G401.6 (cell line): ENCODE measurements around the gene MTHFR.

Experiments
- FAIRE-seq: peaks from 2 replicates; lab custom pipeline; 2012; peaks lifted over from hg19 to GRCh38; lab: Jason Lieb, UNC

The MTHFR gene

DNA sequence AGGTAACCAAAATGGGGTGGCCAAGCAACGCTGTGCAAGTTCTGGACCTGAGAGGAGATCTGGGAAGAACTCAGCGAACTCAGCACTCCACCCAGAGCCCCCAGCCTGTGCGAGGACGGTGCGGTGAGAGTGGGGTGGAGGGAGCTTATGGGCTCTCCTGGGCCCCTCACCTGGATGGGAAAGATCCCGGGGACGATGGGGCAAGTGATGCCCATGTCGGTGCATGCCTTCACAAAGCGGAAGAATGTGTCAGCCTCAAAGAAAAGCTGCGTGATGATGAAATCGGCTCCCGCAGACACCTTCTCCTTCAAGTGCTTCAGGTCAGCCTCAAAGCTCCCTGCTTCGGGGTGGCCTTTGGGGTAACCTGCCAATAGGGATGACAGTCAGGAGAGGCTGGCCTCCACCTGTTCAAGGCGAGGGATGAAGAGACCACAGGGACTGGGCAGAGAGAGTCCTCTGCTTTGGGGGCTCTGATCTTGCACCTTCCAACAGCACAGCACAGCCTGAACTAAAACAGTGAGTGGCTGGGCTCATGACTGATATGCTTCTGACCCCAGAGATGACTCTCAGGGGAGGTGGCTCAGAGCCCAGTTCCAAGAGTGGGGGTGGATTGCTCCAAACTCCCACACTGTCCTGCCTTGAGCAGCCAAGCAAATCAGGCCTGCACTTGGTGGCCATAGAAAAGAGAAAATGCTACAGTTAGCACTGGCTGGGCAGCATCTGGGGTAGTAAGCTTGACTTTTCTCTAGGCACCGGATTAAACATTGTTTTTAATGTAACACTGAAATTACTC is 9.5 kb downstream of the MTHFR start:
- FAIRE-seq, result no peak

DNA sequence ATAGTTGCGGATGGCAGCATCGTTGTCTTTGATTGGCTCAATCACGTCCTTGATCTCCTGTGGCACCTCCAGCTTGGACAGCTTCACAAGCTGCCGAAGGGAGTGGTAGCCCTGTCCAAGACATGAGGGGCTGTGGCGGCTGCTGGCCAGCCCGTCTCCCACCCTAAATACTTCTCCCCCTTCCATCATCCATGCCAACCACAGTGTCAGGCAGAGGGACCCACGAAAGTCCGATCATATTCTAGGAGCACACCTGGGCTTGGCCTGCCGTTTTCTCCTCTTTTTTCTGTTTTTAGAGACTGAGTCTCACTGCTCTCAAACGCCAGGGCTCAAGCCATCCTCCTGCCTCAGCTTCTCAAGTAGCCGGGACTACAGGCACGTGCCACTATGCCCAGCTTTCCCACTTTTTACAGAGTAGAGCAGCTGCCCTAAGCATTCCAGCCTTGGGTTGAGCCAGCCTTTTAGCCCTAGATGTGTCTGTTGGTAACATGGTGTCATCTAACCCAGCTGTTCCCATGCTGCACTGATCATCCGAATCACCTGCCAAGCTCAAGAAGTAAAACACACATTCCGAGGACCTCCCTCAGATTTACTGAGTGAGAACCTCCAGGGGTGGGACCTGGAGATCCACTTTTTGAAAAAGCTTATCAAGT is 10.4 kb downstream of the MTHFR start:
- no peak for FAIRE-seq

DNA sequence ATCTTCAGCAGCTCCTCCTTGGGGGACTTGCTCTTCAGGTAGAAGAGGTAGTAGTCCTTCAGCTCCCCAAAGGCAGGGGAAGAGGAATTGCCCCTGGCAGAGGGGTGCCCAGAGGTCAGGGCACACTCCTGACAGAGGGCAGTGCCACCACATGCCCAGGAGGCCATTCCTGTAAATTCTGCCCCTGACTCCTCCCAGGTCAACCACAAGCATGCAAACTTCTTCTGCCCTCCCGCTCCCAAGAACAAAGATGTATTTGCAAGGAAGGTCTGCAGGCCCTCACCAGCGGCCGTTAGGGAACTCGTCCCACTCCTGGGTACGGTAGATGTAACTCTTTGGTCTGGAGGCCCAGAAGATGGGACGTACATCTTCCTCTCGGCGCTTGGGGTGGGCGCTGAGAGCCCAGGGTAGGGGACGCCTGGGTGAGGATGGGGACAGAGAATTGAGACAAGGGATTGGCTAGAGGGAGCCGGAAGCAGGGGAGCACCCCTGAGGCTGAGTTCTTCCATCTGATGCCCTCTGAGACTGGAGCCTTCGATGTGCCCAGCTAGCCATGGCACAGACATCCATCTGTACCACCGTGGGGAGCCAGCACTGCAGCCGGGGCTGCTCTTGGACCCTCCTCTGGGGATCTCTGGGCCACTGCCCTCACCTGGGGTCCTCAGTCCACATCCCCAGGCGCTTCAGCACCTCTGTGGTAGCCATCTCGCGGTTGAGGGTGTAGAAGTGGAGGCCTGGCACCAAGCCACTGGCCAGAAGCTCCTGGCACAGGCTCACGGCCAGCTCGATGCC is 11.1 kb downstream of the MTHFR start:
- no peak for FAIRE-seq

DNA sequence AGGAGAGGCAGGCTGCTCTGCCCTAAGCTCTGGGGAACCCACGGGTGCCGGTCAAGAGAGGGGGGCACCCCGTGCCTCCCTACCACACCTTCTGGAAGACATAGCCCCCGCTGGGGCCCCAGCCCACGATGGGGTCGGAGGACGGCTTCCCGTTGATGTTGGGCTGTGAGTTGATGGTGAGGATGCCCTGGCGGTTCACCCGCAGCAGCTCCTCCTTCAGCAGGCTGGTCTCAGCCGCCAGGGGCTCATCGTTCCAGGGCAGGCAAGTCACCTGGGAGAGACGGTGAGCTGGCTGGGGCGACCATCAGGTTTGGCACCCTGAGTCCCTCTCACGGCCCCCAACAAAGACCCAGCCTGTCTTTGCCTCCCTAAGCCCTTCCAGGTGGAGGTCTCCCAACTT is 11.9 kb downstream of the MTHFR start:
- no peak for FAIRE-seq

- no peak for FAIRE-seq
These were observed 13.7 kb downstream of the MTHFR start for GRCh38 chr1:11792106-11792505.

GRCh38 chr1:11790880-11791715 is 14.7 kb downstream of the MTHFR start:
- no peak for FAIRE-seq

- FAIRE-seq, result no peak
These were observed 15.5 kb downstream of the MTHFR start for GRCh38 chr1:11790101-11790879.

- FAIRE-seq, result no peak
These were observed 16.4 kb downstream of the MTHFR start for GRCh38 chr1:11789126-11790067.

GRCh38 chr1:11788549-11789053 is 17.2 kb downstream of the MTHFR start:
- FAIRE-seq, result no peak

GRCh38 chr1:11787804-11788436 is 17.8 kb downstream of the MTHFR start:
- no peak for FAIRE-seq

- no peak for FAIRE-seq
These were observed 18.4 kb downstream of the MTHFR start for GRCh38 chr1:11787251-11787803.

- FAIRE-seq, result no peak
These were observed 19.6 kb downstream of the MTHFR start for GRCh38 chr1:11786168-11786567.

GRCh38 chr1:11784993-11785769 is 20.6 kb downstream of the MTHFR start:
- no peak for FAIRE-seq

DNA sequence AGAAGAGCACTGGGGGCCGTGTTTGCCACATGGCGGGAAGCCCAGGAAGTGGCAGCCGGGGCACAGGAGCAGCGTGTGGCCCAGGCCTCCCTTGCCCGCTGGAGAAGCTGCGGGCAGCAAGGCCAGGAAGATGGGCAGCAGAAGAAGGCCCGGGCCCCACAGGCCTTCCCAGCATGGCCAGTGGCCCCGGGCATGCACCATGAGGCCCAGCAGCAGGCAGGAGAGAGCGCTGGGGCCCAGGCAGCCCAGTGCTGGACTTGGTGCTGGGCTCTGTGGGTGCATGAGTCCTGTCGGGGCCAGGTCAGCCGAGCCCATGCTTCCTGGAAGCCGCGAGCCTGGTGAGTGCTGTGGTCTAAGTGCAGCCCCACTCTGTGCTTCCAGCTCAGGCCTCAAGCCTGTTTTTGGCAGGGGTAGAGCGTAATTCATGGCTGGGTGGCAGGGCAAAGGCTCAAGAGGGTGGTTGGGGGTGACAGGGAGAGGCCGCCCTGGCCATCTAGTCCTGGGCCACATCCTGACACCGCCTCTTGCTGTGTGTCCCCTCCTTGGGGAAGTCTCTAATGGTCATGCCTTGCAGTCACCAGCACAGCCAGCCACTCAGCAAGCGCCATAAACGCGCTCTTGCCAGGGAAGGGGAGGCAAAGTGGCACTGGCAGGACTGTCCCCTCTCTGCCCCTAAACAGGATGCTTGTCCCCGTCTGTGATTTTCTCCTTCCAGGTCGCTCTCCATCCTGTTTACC is 21.3 kb downstream of the MTHFR start:
- FAIRE-seq, result no peak

- FAIRE-seq, result no peak
These were observed 22.2 kb downstream of the MTHFR start for GRCh38 chr1:11783556-11783955.

DNA sequence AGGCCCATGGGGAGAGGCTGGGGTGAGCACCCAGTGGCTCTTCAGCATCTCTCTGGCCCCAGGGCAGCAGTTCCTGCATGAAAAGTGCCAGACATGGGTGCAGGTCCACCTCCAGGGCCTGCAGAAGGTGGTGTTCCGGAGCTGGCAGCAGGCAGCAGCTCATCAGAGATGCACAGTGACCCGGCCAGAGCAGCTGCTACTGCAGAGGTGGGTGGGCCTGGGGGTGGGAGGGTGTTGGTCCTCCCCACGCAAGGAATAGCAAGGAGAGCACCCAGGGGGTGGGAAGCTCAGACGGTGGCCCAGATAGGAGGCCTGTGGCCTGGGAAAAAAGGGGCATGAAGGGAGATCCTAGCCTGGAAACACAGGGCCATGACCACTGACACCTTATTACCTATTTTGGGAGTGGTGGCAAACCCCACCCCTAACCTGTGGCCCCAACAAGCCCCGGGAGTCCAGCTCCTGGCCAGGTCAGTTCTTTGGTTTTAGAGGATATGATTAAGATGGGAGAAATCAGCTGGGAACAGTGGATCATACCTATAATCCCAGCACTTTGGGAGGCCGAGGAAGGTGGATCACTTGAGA is 23.5 kb downstream of the MTHFR start:
- FAIRE-seq, result no peak

DNA sequence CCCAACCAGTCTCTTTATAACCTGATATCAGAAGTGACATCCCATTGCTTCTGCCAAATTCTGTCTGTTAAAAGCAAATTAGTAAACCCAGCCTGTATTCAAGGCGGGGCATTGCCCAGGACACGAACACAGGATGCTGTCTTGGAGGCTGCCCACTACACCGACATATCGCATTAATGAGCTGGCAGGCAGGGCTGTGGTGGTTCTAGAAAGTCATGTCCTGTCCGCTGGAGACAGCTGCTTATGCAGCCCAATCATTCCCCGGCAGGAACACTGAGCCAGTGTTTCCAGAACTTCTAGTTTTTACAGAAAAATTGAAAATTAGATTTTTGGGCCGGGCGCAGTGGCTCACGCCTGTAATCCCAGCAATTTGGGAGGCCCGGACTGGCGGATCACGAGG is 24.5 kb downstream of the MTHFR start:
- no peak for FAIRE-seq
